B cell (primary cell): ENCODE data around the gene SERGEF.

ENCODE experiments used
- EZH2 ChIP-seq: IDR thresholded peaks from 2 replicates; pipeline ENCODE4 v1.6.1; 2012; ENCODE audit warnings: borderline replicate concordance, low read depth, mild to moderate bottlenecking, moderate library complexity, low read length; ENCODE audit not compliant: insufficient read depth, poor library complexity, severe bottlenecking
- TF ChIP-seq, protein P1 (sequence below): fragments of 200-600 bp; IDR thresholded peaks from one replicate; pipeline ENCODE4 v1.8.0; 2022; ENCODE audit warnings: antibody characterized with exemption, mild to moderate bottlenecking

DNA sequence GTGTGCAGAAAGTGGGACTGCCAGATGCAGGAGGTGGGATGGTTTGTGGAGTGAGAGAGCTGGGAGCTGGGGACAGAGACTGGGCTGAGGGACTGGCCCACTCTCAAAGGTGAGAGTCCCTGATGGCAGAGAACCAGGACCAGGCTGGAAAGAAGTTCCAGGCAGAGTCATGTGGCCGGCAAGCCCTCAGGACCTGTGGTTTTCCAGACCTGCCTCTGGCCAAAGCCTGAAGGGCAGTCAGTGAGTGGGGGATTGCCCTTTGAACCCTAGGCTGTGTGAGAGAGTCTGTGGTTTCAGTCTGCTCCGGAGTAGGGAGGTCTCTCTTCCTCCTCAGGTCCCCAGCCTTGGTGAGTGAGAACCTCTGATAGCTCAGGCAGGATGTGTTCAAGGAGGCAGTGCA, 261.3 kb downstream of the SERGEF start:
- TF ChIP-seq, protein P1, sequence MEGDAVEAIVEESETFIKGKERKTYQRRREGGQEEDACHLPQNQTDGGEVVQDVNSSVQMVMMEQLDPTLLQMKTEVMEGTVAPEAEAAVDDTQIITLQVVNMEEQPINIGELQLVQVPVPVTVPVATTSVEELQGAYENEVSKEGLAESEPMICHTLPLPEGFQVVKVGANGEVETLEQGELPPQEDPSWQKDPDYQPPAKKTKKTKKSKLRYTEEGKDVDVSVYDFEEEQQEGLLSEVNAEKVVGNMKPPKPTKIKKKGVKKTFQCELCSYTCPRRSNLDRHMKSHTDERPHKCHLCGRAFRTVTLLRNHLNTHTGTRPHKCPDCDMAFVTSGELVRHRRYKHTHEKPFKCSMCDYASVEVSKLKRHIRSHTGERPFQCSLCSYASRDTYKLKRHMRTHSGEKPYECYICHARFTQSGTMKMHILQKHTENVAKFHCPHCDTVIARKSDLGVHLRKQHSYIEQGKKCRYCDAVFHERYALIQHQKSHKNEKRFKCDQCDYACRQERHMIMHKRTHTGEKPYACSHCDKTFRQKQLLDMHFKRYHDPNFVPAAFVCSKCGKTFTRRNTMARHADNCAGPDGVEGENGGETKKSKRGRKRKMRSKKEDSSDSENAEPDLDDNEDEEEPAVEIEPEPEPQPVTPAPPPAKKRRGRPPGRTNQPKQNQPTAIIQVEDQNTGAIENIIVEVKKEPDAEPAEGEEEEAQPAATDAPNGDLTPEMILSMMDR: no peak
- no peak for TF ChIP-seq EZH2
